A204.1 (cell line): ENCODE data around the gene NID1.
"Not testable (repeated sequence)": the region's sequence is repeated elsewhere in the genome, so short reads cannot be mapped to it uniquely, and the experiment has no call there.

ENCODE experiments used
- FAIRE-seq: peaks from 2 replicates; lab custom pipeline; 2012; peaks lifted over from hg19 to GRCh38; lab: Jason Lieb, UNC

Gene NID1

DNA sequence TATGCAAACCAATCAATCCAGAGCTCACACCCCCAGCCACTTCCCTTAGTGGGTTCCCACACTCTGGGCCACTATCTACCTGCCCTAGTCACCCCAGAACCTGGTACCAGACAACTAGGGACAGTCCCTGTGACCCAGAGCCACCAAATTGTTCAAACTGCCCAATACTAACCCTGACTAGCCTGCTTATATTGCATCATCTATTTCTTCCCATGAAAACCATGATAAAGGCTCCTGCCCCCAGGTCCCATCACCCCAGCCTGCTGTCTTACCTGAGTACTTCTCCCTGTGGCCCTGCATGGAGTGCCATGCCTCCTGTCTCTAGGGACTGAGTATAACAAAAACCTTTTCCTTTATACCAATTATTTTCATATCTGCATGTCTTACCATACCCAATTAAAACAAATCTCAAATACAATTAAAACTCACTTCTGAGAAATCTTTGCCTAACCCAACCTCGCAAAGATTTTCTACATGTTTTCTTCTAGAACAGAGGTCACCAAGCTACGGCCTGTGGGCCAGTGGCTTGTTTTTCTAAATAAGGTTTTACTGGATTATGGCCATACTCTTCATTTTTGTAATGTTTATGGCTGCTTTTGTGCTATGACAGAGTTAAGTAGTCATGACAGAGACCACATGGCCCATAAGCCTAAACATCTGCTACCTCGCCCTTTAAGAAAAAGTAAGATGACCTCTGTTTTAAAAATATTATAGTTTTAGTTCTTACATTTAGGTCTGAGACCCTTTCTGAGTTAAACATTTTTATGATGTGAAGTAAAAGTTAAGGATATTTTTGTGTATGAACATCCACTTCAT is 31.0 kb upstream of the NID1 start:
- no peak for FAIRE-seq

DNA sequence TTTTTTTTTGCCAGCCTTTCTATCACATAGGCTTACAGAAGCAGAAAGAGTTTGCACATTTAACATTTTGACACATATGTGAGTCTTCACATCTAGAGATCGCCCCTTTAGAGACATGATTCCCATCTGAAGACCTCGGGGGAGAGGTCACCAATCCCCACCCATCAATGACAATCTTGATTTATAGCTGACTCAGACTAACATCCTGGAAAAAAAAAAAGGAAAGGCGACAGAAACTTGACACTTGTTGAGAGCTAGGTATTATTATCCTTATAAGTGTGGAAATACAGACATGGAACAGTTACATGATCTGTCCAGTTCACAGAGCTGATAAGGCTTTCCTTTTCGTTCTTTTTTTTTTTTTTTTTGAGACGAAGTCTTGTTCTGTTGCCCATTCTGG is 28.0 kb upstream of the NID1 start:
- no peak for FAIRE-seq

- FAIRE-seq: no peak
Observed at GRCh38 chr1:236091933-236092318, 27.0 kb upstream of the NID1 start.

GRCh38 chr1:236090741-236091147 is 25.9 kb upstream of the NID1 start:
- FAIRE-seq: no peak

DNA sequence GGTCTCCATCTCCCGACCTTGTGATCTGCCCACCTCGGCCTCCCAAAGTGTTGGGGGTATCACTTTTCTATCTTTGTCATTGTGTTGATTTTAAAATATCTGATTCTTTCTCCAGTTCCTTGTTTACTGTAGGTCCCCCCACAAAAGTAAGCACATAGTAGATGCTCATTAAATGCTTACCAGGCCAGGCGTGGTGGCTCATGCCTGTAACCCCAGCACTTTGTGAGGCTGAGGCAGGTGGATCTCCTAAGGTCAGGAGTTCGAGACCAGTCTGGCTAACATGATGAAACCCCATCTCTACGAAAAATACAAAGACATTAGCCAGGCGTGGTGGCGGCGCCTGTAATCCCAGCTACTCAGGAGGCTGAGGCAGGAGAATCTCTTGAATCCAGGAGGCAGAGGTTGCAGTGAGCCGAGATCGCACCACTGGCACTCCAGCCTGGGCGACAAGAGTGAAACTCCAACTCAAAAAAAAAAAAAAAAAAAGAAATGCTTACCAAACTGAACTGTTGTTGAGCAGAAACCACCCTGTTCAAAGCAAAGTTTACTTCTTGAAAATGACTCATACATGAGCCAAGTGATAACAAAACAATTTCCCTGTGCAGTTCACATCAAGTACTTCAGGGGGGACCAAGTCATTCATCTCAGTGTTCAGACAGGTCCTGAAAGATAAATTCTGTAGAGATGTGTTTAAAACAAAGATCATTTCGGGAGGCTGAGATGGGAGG is 24.3 kb upstream of the NID1 start:
- FAIRE-seq: no peak

DNA sequence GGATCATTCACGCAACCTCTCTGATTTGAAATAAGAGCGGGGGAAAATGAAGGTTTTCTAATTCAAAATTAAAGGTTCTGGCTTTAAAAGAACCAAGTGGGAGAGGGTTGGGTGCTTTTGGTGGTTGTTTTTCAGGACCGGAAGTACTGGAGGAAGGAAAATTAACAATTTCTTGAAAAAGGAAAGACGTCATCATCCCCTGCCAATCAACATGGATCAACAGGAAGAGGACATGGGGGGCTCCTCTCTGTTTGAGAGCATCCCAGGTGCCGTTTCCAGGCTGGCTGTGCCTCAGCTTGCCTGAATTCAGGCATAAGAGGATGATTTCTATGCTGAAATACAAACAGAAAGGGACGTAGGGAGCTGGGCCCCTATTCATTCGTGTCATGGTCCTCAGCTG is 21.6 kb upstream of the NID1 start:
- no peak for FAIRE-seq

- FAIRE-seq: no peak
Observed at GRCh38 chr1:236085545-236086159, 20.8 kb upstream of the NID1 start.

DNA sequence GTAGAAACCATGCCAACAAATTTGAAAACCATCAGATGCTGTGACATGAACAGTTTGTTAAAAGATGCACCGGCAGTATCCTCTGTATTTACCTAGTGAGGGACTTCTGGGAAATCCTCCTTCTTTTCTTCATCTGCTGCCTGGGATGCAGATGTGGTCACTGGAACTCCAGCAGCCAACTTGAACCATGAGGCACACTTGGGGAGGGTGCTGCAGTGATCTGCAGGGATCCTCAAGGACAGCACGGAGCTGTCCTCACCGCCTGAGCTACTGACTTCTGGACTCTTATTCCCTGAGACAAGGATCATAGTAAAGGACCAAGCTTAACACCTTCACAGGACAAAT is 19.5 kb upstream of the NID1 start:
- no peak for FAIRE-seq

- no peak for FAIRE-seq
Observed at GRCh38 chr1:236083650-236084385, 18.9 kb upstream of the NID1 start.

GRCh38 chr1:236082526-236082925 is 17.6 kb upstream of the NID1 start:
- FAIRE-seq: no peak

GRCh38 chr1:236081546-236082227 is 16.8 kb upstream of the NID1 start:
- FAIRE-seq: no peak

DNA sequence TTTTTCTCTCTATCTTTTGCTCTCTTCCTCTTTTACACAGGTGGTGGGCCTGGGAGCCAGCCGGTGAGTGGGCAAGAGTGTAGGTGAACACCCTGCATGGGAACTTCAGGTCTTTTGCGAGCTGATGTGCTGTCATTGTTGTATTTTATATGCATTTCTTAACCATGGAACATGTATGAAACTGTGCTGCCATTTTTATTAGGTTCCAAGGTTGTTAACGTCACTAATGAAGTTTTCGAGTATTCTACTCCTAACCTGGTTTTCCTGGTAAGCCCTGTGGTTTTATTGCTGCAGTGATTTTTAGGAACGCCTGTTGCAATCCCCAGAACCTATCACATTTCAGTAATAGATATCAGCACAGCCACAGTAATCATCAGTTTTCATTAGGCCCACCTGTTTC is 14.8 kb upstream of the NID1 start:
- no peak for FAIRE-seq

- no peak for FAIRE-seq
Observed at GRCh38 chr1:236078993-236079392, 14.1 kb upstream of the NID1 start.

GRCh38 chr1:236078077-236078476 is 13.2 kb upstream of the NID1 start:
- not testable (repeated sequence) for FAIRE-seq

DNA sequence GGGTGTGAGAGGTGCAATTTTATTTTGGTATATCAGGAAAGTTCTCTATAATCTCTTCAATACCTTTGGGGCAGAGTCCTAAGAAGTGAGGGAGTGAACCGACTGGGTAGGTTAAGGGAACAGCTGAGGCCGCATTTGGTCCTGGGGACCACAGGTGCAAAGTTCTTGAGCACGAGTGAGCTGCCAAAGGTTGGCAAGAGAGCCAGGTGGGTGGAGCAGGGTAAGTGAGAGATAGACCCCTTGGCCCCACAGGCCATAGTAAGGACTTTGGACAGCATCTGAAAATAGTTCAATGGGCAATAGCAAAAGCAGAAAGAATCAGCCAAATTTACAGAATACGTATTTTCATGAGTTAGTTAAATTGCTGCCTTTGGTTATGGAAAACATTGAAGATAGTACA is 11.0 kb upstream of the NID1 start:
- no peak for FAIRE-seq

- no peak for FAIRE-seq
Observed at GRCh38 chr1:236073307-236073897, 8.5 kb upstream of the NID1 start.

DNA sequence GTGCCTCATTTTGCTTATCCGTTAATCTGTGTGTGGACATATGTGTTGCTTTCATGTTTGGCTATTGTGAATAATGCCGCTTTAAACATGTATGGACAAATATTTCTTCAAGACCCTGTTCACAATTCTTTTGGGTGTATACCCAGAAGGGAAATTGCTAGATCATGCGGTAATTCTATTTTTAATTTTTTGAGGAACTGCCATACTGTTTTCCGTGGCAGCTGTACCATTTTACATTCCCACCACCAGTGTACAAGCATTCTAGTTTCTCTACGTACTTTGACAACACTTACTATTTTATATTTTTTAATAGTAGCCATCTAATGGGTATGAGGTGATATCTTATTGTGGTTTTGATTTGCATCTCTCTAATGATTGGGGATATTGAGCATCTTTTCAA is 7.1 kb upstream of the NID1 start:
- no peak for FAIRE-seq

DNA sequence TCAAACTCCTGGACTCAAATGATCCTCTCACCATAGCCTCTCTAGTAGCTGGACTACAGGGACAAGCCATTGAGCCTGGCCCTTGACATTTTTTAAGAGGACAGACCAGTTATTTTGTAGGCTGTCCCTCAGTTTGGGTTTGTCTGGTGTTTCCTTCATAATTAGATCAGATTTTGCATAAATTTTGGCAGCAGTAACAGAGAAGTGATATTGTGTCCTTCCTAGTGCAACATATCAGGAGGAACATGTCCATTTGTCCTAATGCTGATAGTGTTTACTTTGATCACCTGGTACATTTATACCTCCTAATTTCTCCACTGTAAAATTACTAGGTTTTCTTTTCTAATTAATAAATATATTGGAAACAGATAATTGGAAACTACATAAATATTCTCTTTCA is 5.9 kb upstream of the NID1 start:
- FAIRE-seq: no peak

DNA sequence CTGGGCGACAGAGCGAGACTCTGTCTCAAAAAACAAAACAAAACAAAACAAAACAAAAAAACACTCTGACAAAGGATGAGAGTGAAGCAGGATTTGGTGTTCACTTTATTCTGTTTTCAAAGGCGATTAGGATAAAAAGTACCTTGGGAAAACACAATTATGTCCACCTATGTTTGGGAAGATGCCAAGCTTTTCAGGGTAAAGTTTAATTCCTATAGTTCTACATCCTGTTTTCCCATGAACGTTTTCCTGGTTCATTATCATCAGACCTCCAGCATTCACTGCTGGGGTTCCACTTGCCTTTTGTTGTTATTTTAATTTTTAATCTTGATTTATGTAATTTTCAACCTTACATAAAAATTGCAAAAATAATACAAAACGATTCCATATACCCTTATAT is 4.9 kb upstream of the NID1 start:
- no peak for FAIRE-seq

DNA sequence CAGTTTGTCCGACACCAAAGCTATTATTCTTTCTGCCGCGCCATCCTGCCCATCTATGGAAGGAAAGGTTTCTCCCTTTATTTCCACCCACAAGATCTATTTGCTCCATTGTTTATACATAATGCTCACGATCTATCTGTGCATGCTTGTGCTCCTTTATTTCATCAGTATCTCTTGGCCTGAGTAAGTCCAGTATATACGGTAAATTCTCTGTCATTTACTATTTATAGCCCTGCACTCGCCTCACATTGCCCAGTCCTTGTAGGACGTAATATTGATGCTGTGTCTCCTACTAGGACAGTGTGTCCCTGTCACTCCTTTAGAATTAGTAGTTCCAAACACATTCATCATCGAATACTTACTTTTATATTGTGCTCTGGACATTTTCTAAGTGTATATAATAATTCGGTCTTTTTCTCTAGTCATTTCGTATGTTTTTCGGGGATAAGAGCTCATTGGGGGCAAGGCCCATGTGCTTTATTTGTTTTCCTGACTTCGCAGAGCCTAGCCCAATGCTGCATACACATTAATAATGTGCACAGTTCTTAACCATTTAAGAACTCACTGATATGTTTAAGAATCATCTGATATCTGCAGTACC is 3.1 kb upstream of the NID1 start:
- FAIRE-seq: no peak

DNA sequence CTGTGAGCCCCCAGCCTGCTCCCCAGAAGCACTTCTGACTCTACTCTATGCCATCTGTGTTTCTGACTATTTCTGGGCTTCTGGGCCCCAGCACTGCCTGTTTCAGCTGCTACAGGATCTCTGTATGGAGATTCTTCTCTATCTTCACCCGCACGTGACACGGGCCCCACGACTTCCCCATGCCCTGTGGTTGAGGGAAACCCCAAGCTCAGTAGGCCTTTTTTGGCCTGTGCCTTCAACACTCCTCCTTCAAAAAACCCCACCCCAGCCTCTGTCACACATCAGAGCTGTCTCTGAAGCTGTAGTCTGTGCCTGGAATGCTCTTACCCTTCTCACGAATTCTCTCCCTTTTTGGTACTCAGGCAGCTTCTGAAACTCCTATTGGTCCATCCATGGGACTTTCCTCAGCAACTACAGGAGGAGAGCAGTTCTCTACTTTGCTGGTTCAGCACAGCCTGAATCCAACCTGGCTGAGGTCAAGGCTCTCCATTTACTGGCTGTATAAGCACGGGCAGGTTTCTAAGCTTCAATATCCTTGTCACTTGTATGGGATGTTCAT is 2.0 kb upstream of the NID1 start:
- FAIRE-seq: no peak
